SU-DHL-6 (cell line): ENCODE measurements around the gene CAMK1D.

Experiments
- H2AFZ ChIP-seq: fragments of 200-600 bp; sonication (generic); 2 replicates; pipeline ENCODE4 v1.6.1; 2014; ENCODE audit warnings: low read depth, mild to moderate bottlenecking, moderate library complexity, mixed read lengths, antibody characterized with exemption, low read length; ENCODE audit not compliant: severe bottlenecking
- H3F3A ChIP-seq: fragments of 200-600 bp; shearing (Covaris generic); 2 replicates; pipeline ENCODE4 v1.6.0; 2016; ENCODE audit warnings: antibody characterized with exemption, mild to moderate bottlenecking; ENCODE audit not compliant: insufficient read depth
- H3K27ac ChIP-seq: fragments of 200-600 bp; sonication (generic); 2 replicates; pipeline ENCODE4 v1.5.1; 2016; ENCODE audit warnings: low read depth, mild to moderate bottlenecking, low read length, moderate library complexity, mixed read lengths
- H3K27me3 ChIP-seq: fragments of 200-600 bp; sonication (generic), shearing (Covaris generic); 2 replicates; pipeline ENCODE4 v1.6.0; 2014; ENCODE audit warnings: mild to moderate bottlenecking, low read length
- H3K36me3 ChIP-seq: fragments of 200-600 bp; sonication (generic); 2 replicates; pipeline ENCODE4 v1.6.1; 2014; ENCODE audit warnings: mild to moderate bottlenecking, low read length, mixed read lengths
- H3K4me2 ChIP-seq: fragments of 300-600, 200-600 bp; shearing (Covaris generic), sonication (generic); 2 replicates; pipeline ENCODE4 v1.6.0; 2014; ENCODE audit warnings: low read length, low read depth, mild to moderate bottlenecking; ENCODE audit not compliant: poor library complexity, severe bottlenecking
- H3K4me3 ChIP-seq: fragments of 200-600 bp; sonication (generic); 2 replicates; pipeline ENCODE4 v1.5.1; 2014; ENCODE audit warnings: antibody characterized with exemption, low read length, mild to moderate bottlenecking, mixed read lengths; ENCODE audit not compliant: insufficient read depth, poor library complexity, severe bottlenecking
- H3K79me2 ChIP-seq: fragments of 200-600 bp; sonication (generic); 2 replicates; pipeline ENCODE4 v1.6.1; 2014; ENCODE audit warnings: mild to moderate bottlenecking, low read length, moderate library complexity; ENCODE audit not compliant: insufficient read depth
- H3K9ac ChIP-seq: fragments of 200-600 bp; sonication (generic); 2 replicates; pipeline ENCODE4 v1.7.0; 2014; ENCODE audit warnings: mild to moderate bottlenecking, low read length
- H3K9me2 ChIP-seq: fragments of 200-600 bp; sonication (generic); replicated peaks from 2 replicates; pipeline ENCODE4 v1.6.1; 2014; ENCODE audit warnings: low read length; ENCODE audit not compliant: insufficient read depth
- H3K9me3 ChIP-seq: fragments of 200-600 bp; sonication (generic); 2 replicates; pipeline ENCODE4 v1.6.1; 2014; ENCODE audit warnings: low read length, mixed read lengths; ENCODE audit not compliant: insufficient read depth
- H4K20me1 ChIP-seq: fragments of 200-600 bp; sonication (generic); 2 replicates; pipeline ENCODE4 v1.6.1; 2014; ENCODE audit warnings: low read depth, mild to moderate bottlenecking, antibody characterized with exemption, low read length, moderate library complexity, mixed read lengths
- EZH2phosphoT487 ChIP-seq: fragments of 200-600 bp; sonication (generic), shearing (Covaris generic); conservative IDR thresholded peaks from 2 replicates; pipeline ENCODE4 v1.6.1; 2018; ENCODE audit warnings: mild to moderate bottlenecking, antibody characterized with exemption, low read length, moderate library complexity, mixed read lengths
- TF ChIP-seq, protein P1 (sequence below): fragments of 200-600 bp; sonication (generic); IDR thresholded peaks from one replicate; pipeline ENCODE4 v1.5.1; 2017; ENCODE audit warnings: antibody characterized with exemption, mild to moderate bottlenecking, low read length, moderate library complexity; ENCODE audit not compliant: insufficient read depth, poor library complexity, severe bottlenecking

CAMK1D gene

GRCh38 chr10:12787297-12787696, 437.9 kb downstream of the CAMK1D start:
- no peak overlapping the region for H3K9ac ChIP-seq
- H3K9me2 ChIP-seq = no peaks in the 10 kb centered on the region
- peaks cover 4% of the 10 kb centered on the region; the same call in 1 of the 2 replicates for H3K36me3 ChIP-seq
- H3K4me2 ChIP-seq = no peak overlapping the region
- no peaks in the 10 kb centered on the region for H3K27me3 ChIP-seq
- H3K27ac ChIP-seq = no peak overlapping the region
- H3K79me2 ChIP-seq = no peaks in the 10 kb centered on the region
- H4K20me1 ChIP-seq = no peaks in the 10 kb centered on the region
- H3F3A ChIP-seq = no peaks in the 10 kb centered on the region
- H2AFZ ChIP-seq = no peak overlapping the region
- no peak overlapping the region for H3K4me3 ChIP-seq
- TF ChIP-seq EZH2phosphoT487 = no peak
- TF ChIP-seq, protein P1, sequence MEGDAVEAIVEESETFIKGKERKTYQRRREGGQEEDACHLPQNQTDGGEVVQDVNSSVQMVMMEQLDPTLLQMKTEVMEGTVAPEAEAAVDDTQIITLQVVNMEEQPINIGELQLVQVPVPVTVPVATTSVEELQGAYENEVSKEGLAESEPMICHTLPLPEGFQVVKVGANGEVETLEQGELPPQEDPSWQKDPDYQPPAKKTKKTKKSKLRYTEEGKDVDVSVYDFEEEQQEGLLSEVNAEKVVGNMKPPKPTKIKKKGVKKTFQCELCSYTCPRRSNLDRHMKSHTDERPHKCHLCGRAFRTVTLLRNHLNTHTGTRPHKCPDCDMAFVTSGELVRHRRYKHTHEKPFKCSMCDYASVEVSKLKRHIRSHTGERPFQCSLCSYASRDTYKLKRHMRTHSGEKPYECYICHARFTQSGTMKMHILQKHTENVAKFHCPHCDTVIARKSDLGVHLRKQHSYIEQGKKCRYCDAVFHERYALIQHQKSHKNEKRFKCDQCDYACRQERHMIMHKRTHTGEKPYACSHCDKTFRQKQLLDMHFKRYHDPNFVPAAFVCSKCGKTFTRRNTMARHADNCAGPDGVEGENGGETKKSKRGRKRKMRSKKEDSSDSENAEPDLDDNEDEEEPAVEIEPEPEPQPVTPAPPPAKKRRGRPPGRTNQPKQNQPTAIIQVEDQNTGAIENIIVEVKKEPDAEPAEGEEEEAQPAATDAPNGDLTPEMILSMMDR = no peak
- no peaks in the 10 kb centered on the region for H3K9me3 ChIP-seq

- Histone ChIP-seq H3K79me2 (no peaks in the 10 kb centered on the region), H3K9ac (no peak overlapping the region), H3K4me2 (no peak overlapping the region), H3K27me3 (no peaks in the 10 kb centered on the region), H3K4me3 (no peak overlapping the region), H4K20me1 (no peaks in the 10 kb centered on the region), H3K36me3 (peaks cover 6% of the 10 kb centered on the region; the same call in 1 of the 2 replicates), H3K9me2 (no peaks in the 10 kb centered on the region), H2AFZ (no peak overlapping the region), H3K27ac (no peak overlapping the region), H3K9me3 (no peaks in the 10 kb centered on the region), H3F3A (no peaks in the 10 kb centered on the region)
- no peak for TF ChIP-seq EZH2phosphoT487
- TF ChIP-seq, protein P1 = no peak
Measured at GRCh38 chr10:12788277-12788676, 438.9 kb downstream of the CAMK1D start.

- Histone ChIP-seq H3K9me2 (no peaks in the 10 kb centered on the region), H3K4me2 (no peak overlapping the region), H3K9ac (no peak overlapping the region), H3K36me3 (peaks cover 6% of the 10 kb centered on the region; the same call in 1 of the 2 replicates), H4K20me1 (no peaks in the 10 kb centered on the region), H3F3A (no peaks in the 10 kb centered on the region), H3K27ac (no peak overlapping the region), H3K4me3 (no peak overlapping the region), H3K79me2 (no peaks in the 10 kb centered on the region), H3K27me3 (no peaks in the 10 kb centered on the region), H2AFZ (no peak overlapping the region), H3K9me3 (no peaks in the 10 kb centered on the region)
- TF ChIP-seq, protein P1 = no peak
- no peak for TF ChIP-seq EZH2phosphoT487
Measured at GRCh38 chr10:12790270-12790669, 440.9 kb downstream of the CAMK1D start.
